K562 (cell line): ENCODE results near the gene TPGS1. TPM values are rescaled to one million over a fixed set of nuclear protein-coding genes. Genes with fewer than 3 reads are reported as not detected.
A peak's percentile ranks its signal among the peaks of the same experiment; 100 is the strongest.

Experiments used
- ATAC-seq: fragments of 200-7000 bp; cut with Tn5 transposase; 3 replicates; pipeline ENCODE4 v1.9.1; 2020; ENCODE audit warnings: moderate library complexity
- BruUV-seq: library from RNA; stranded (reverse); fragments of 400-500 nt; replicated peaks from 2 replicates; lab custom pipeline; 2021; lab: Mats Ljungman, UMichigan
- CTCF ChIA-PET: fragments of 300-600 bp; formaldehyde crosslinking; extraction: SDS; loops from one replicate; lab custom pipeline; 2021; ENCODE audit warnings: low intra/inter-chr PET ratio; lab: Yijun Ruan, JAX
- POLR2A ChIA-PET: fragments of 300-600, 350-650 bp; sonication (Branson Sonifier 250); formaldehyde crosslinking; extraction: SDS; loops from one replicate; lab custom pipeline; 2021; ENCODE audit warnings: antibody characterized with exemption, inconsistent platforms; lab: Yijun Ruan, JAX
- DNase-seq, 4 experiments: peaks; one replicate each; pipeline versions ENCODE4 v3.0.0 to v3.0.0-alpha.2; 2011 to 2018; ENCODE audit warnings: low spot score in 3 of 4, mixed read lengths in 3 of 4; ENCODE audit errors: extremely low read depth in 1 of 4
- FAIRE-seq: peaks from 2 replicates; lab custom pipeline; 2011; peaks lifted over from hg19 to GRCh38; lab: Jason Lieb, UNC
- H2AFZ ChIP-seq: 2 replicates; pipeline ENCODE4 v1.6.0; 2011; ENCODE audit warnings: low read depth, low read length, control low read depth, inconsistent platforms
- H3K27ac ChIP-seq: fragments of 200-600 bp; 3 replicates; pipeline ENCODE4 v1.8.0; 2011; ENCODE audit warnings: low read depth, mild to moderate bottlenecking, control low read depth, inconsistent platforms, low read length, moderate library complexity, mixed read lengths; ENCODE audit errors: extremely low read depth
- H3K27me3 ChIP-seq, 2 experiments: fragments of 300-600 bp in 1 of 2; 2 replicates in 1 of 2; 3 replicates in 1 of 2; pipeline versions ENCODE4 v1.6.0 to v1.8.0; 2011; ENCODE audit warnings: inconsistent platforms in 2 of 2, low read length in 2 of 2, mild to moderate bottlenecking in 1 of 2, mixed read lengths in 1 of 2, moderate library complexity in 1 of 2; ENCODE audit not compliant: control insufficient read depth in 2 of 2, insufficient read depth in 2 of 2
- H3K36me3 ChIP-seq: fragments of 300-600 bp; 3 replicates; pipeline ENCODE4 v1.8.0; 2011; ENCODE audit warnings: mild to moderate bottlenecking, low read length, inconsistent platforms; ENCODE audit not compliant: control insufficient read depth, insufficient read depth
- H3K4me1 ChIP-seq, 2 experiments: fragments of 200-600 bp in 1 of 2; replicated peaks in 1 of 2; 2 replicates in 1 of 2; 3 replicates in 1 of 2; pipeline versions ENCODE4 v1.5.1 to v1.8.0; 2011; ENCODE audit warnings: inconsistent platforms in 2 of 2, low read length in 2 of 2, mild to moderate bottlenecking in 1 of 2, mixed read lengths in 1 of 2, moderate library complexity in 1 of 2; ENCODE audit not compliant: control insufficient read depth in 2 of 2, insufficient read depth in 2 of 2
- H3K4me2 ChIP-seq: 2 replicates; pipeline ENCODE4 v1.6.1; 2011; ENCODE audit warnings: low read length, control low read depth, inconsistent platforms, mixed read lengths; ENCODE audit not compliant: insufficient read depth
- H3K4me3 ChIP-seq: fragments of 200-600 bp; sonication (generic), shearing (Covaris generic); 2 replicates; pipeline ENCODE4 v1.5.1; 2016; ENCODE audit warnings: control low read depth, inconsistent platforms
- H3K79me2 ChIP-seq: fragments of 200-600 bp; 3 replicates; pipeline ENCODE4 v1.8.0; 2011; ENCODE audit warnings: low read length, inconsistent platforms; ENCODE audit not compliant: control insufficient read depth, insufficient read depth
- H3K9ac ChIP-seq, 2 experiments: 2 replicates each; pipeline versions ENCODE4 v1.6.0 to v1.6.1; 2011; ENCODE audit warnings: low read depth in 2 of 2, low read length in 2 of 2, control low read depth in 1 of 2, inconsistent platforms in 1 of 2, mild to moderate bottlenecking in 1 of 2, mixed read lengths in 1 of 2; ENCODE audit not compliant: insufficient read depth in 1 of 2
- H3K9me1 ChIP-seq: one replicate; pipeline ENCODE4 v1.6.0; 2011; ENCODE audit warnings: inconsistent platforms, mild to moderate bottlenecking, low read length, moderate library complexity; ENCODE audit not compliant: control insufficient read depth, insufficient read depth
- H3K9me3 ChIP-seq: replicated peaks from 2 replicates; pipeline ENCODE4 v1.5.1; 2011; ENCODE audit warnings: low read depth, low read length, inconsistent platforms; ENCODE audit not compliant: control insufficient read depth, insufficient read depth
- H4K20me1 ChIP-seq: replicated peaks from 2 replicates; pipeline ENCODE4 v1.6.1; 2011; ENCODE audit warnings: low read length, inconsistent platforms, mixed read lengths; ENCODE audit not compliant: control insufficient read depth, insufficient read depth
- ATF3 ChIP-seq, 2 experiments: fragments of 450-650 bp in 1 of 2; sonication (generic) in 1 of 2; formaldehyde crosslinking in 1 of 2; IDR thresholded peaks in 1 of 2; conservative IDR thresholded peaks in 1 of 2; 2 replicates each; pipeline versions ENCODE4 v1.6.1 to v1.8.1; 2016 to 2023; ENCODE audit warnings: mild to moderate bottlenecking in 2 of 2, moderate library complexity in 2 of 2, inconsistent platforms in 1 of 2, missing genetic modification reagents in 1 of 2
- BCOR ChIP-seq: fragments of 450-650 bp; IDR thresholded peaks from 2 replicates; pipeline ENCODE4 v1.6.1; 2016
- CSDE1 ChIP-seq, 2 experiments: fragments of 450-650 bp; IDR thresholded peaks; 2 replicates each; pipeline ENCODE4 v1.6.1; 2016; ENCODE audit warnings: mild to moderate bottlenecking in 1 of 2
- DPF2 ChIP-seq: fragments of 450-650 bp; IDR thresholded peaks from 2 replicates; pipeline ENCODE4 v1.6.1; 2016
- EGR1 ChIP-seq: fragments of 450-650 bp; conservative IDR thresholded peaks from 2 replicates; pipeline ENCODE4 v1.6.1; 2017; ENCODE audit warnings: mild to moderate bottlenecking
- HMGN3 ChIP-seq: IDR thresholded peaks from 2 replicates; pipeline ENCODE4 v1.6.1; 2011; ENCODE audit warnings: borderline replicate concordance, low read depth, mild to moderate bottlenecking, mixed read lengths, low read length; ENCODE audit not compliant: insufficient read length; ENCODE audit errors: extremely low read depth
- KAT2B ChIP-seq: IDR thresholded peaks from one replicate; pipeline ENCODE4 v1.6.1; 2012; ENCODE audit warnings: low read depth, mild to moderate bottlenecking, control low read depth, inconsistent platforms, low read length, moderate library complexity
- KDM1A ChIP-seq, 2 experiments: fragments of 450-650 bp; IDR thresholded peaks; 2 replicates each; pipeline ENCODE4 v1.6.1; 2016; ENCODE audit warnings: mild to moderate bottlenecking in 2 of 2
- KHSRP ChIP-seq: fragments of 450-650 bp; IDR thresholded peaks from 2 replicates; pipeline ENCODE4 v1.6.1; 2017
- KLF13 ChIP-seq: fragments of 450-650 bp; IDR thresholded peaks from 2 replicates; pipeline ENCODE4 v1.6.1; 2016; ENCODE audit warnings: missing genetic modification characterization, low read depth, mild to moderate bottlenecking, missing compliant biosample characterization, moderate library complexity, borderline replicate concordance
- NR2C2 ChIP-seq, 2 experiments: fragments of 200-800 bp in 1 of 2; sonication (Bioruptor generic) in 1 of 2; sonication (generic) in 1 of 2; formaldehyde crosslinking in 1 of 2; IDR thresholded peaks; 2 replicates each; pipeline versions ENCODE4 v1.6.1 to v1.8.0; 2016 to 2022; ENCODE audit warnings: mild to moderate bottlenecking in 1 of 2, missing compliant biosample characterization in 1 of 2, missing genetic modification characterization in 1 of 2, missing genetic modification reagents in 1 of 2
- POLR3A ChIP-seq: IDR thresholded peaks from 2 replicates; pipeline ENCODE4 v1.6.1; 2011; ENCODE audit warnings: borderline replicate concordance, mild to moderate bottlenecking, moderate library complexity; ENCODE audit not compliant: insufficient read length, insufficient read depth; ENCODE audit errors: extremely low read depth
- RBM25 ChIP-seq: fragments of 200-400 bp; formaldehyde crosslinking; IDR thresholded peaks from 2 replicates; pipeline ENCODE4 v1.6.1; 2018; ENCODE audit warnings: low read length, low read depth, moderate library complexity; ENCODE audit not compliant: severe bottlenecking
- RCOR1 ChIP-seq, 2 experiments: IDR thresholded peaks; 2 replicates each; pipeline ENCODE4 v1.6.1; 2012; ENCODE audit warnings: low read depth in 2 of 2, low read length in 2 of 2, borderline replicate concordance in 1 of 2, improper control_type of control experiment in 1 of 2
- TRIM28 ChIP-seq: fragments of 450-650 bp; IDR thresholded peaks from 2 replicates; pipeline ENCODE4 v1.6.1; 2017
- ZFP36 ChIP-seq: fragments of 150-350 bp; IDR thresholded peaks from 2 replicates; pipeline ENCODE4 v1.6.1; 2018; ENCODE audit warnings: low read length, low read depth; ENCODE audit not compliant: partially characterized antibody
- ZNF384 ChIP-seq: IDR thresholded peaks from 2 replicates; pipeline ENCODE4 v1.6.1; 2012; ENCODE audit warnings: low read depth, low read length, improper control_type of control experiment
- WGBS: fragments of 100-300 bp; shearing (Covaris generic); methylation state at CpG from one replicate; pipeline ENCODE4 v1.1.6; 2016; ENCODE audit warnings: low coverage, mixed read lengths; ENCODE audit not compliant: insufficient coverage; ENCODE audit errors: missing lambda C conversion rate; 5-methylcytosine and 5-hydroxymethylcytosine counted together
- in situ Hi-C: fragments of 300-500 bp; cut with MboI; formaldehyde crosslinking; loops from 4 replicates; pipeline ENCODE4 v1.15.0; 2018; ENCODE audit warnings: inconsistent platforms, mixed read lengths
- intact Hi-C: fragments of 100-400 bp; cut with micrococcal nuclease; formaldehyde crosslinking; loops from 2 replicates; pipeline ENCODE4 v1.14.2; 2022
- polyA plus RNA-seq, 8 experiments: library from polyadenylated mRNA; depleted of rRNA in 4 of 8; stranded (reverse) in 5 of 8; unstranded in 3 of 8; fragments of >200 nt; fragmentation: Nextera tagmentation in 2 of 8; fragmentation: Illumina TruSeq in 1 of 8; extraction: Ambion mirVana in 2 of 8; extraction: Trizol in 1 of 8; gene quantifications; 2 replicates each; pipeline versions ENCODE4 v1.2.1 to v1.2.3, GENCODE V29; 2011 to 2014; ENCODE audit warnings: inconsistent platforms in 1 of 8, missing spikeins in 1 of 8
- total RNA-seq, 7 experiments: library from RNA; depleted of rRNA in 6 of 7; stranded (reverse); fragments of >200 nt in 6 of 7; fragmentation: Illumina TruSeq in 2 of 7; extraction: Trizol in 2 of 7; gene quantifications; 2 replicates each; pipeline versions ENCODE4 v1.2.1 to v1.2.3, GENCODE V29; 2011 to 2021; ENCODE audit warnings: low replicate concordance in 1 of 7
- TF ChIP-seq, protein P1 (sequence below): fragments of 200-800 bp; sonication (Bioruptor generic); IDR thresholded peaks from 2 replicates; pipeline ENCODE4 v1.6.1; 2017; ENCODE audit warnings: missing genetic modification characterization, missing compliant biosample characterization

The TPGS1 gene
- total and polyA plus RNA-seq, 9 of the 15 experiments (the other 6 are each of a cell fraction or from before 2014, with no cell fraction given): 0.30 to 31.6 (median 1.2) TPM; not detected in 2

- CTCF ChIA-PET: no interaction called here
- in situ Hi-C loops (no loop called here), intact Hi-C loops (no loop called here)
- no peak overlapping the region for H2AFZ ChIP-seq
- H3K4me1 ChIP-seq: peaks cover 0 to 34% of the 10 kb centered on the region in 2 experiments; a peak in 3 of 5 replicates
- no peaks in the 10 kb centered on the region for H3K79me2 ChIP-seq
- no peaks in the 10 kb centered on the region for H3K9me3 ChIP-seq
- H4K20me1 ChIP-seq: peaks cover 5% of the 10 kb centered on the region; the same call in 1 of the 2 replicates
- H3K27me3 ChIP-seq: peaks cover 0 to 22% of the 10 kb centered on the region in 2 experiments; a peak in 2 of 5 replicates
- no peak overlapping the region for H3K4me3 ChIP-seq
- ATAC-seq (peak; percentile 36), DNase-seq (no peak), FAIRE-seq (no peak)
- WGBS: 25% methylated on average over 21 of the region's 23 CpGs
- no peaks in the 10 kb centered on the region for H3K9me1 ChIP-seq
- no peaks in the 10 kb centered on the region for H3K36me3 ChIP-seq
- POLR2A ChIA-PET: interaction anchor here (0.6 to 1.1 kb wide), 2 partner anchors 8 to 169 kb away, joined by 3 read pairs; no protein-coding TSS in a partner anchor
- no peak overlapping the region for H3K9ac ChIP-seq
- H3K4me2 ChIP-seq: no peak overlapping the region
- no TSS peak for BruUV-seq
- H3K27ac ChIP-seq: no peak overlapping the region
- no peak for TF ChIP-seq KHSRP
- TF ChIP-seq, protein P1, sequence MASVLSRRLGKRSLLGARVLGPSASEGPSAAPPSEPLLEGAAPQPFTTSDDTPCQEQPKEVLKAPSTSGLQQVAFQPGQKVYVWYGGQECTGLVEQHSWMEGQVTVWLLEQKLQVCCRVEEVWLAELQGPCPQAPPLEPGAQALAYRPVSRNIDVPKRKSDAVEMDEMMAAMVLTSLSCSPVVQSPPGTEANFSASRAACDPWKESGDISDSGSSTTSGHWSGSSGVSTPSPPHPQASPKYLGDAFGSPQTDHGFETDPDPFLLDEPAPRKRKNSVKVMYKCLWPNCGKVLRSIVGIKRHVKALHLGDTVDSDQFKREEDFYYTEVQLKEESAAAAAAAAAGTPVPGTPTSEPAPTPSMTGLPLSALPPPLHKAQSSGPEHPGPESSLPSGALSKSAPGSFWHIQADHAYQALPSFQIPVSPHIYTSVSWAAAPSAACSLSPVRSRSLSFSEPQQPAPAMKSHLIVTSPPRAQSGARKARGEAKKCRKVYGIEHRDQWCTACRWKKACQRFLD: no peak
- peak; percentile 18 for TF ChIP-seq ZFP36
- no peak for TF ChIP-seq RCOR1 (IDR thresholded peaks at IDR 0.05; ENCODE audit: borderline replicate concordance in 1 of 2, low read depth in 2 of 2, low read length in 2 of 2)
- TF ChIP-seq CSDE1 (IDR thresholded peaks at IDR 0.05): no peak
- TF ChIP-seq BCOR: peak; percentile 35; the same call in 1 of the 2 replicates
- no peak for TF ChIP-seq ZNF384
- TF ChIP-seq DPF2: no peak
- TF ChIP-seq ATF3 (IDR thresholded peaks at IDR 0.05): no peak
- TF ChIP-seq ATF3 (CRISPR knock-in tag; conservative IDR thresholded peaks at IDR 0.05): no peak
- peak; percentile 60 for TF ChIP-seq RBM25
- TF ChIP-seq KLF13 (tag): no peak
- TF ChIP-seq KAT2B: no peak
- peak; percentile 47; the same call in 1 of the 2 replicates for TF ChIP-seq EGR1
- no peak for TF ChIP-seq POLR3A
- no peak for TF ChIP-seq NR2C2 (CRISPR knock-in tag; IDR thresholded peaks at IDR 0.05)
- no peak for TF ChIP-seq NR2C2 (tag; IDR thresholded peaks at IDR 0.05)
- no peak for TF ChIP-seq TRIM28
- no peak for TF ChIP-seq HMGN3
- TF ChIP-seq KDM1A (IDR thresholded peaks at IDR 0.05): peak; percentile 23 to 35; a peak in 1 of 4 replicates
Measured at GRCh38 chr19:472005-472858, 35.1 kb upstream of the TPGS1 start.
